ENCODE results near the gene CST3. TPM values are rescaled to one million over a fixed set of nuclear protein-coding genes. Genes with fewer than 3 reads are reported as not detected.

CST3 gene
- total RNA-seq, 1 donor = 55.3 TPM

GRCh38 chr20:23588434-23589403 lies 49.0 kb downstream of the CST3 start:
- H3K4me3 ChIP-seq (ENCODE audit: low read depth, low read length) = no peak overlapping the region
- no peak for DNase-seq (ENCODE audit: low read depth)
- TF ChIP-seq CTCF (IDR thresholded peaks at IDR 0.05; ENCODE audit: insufficient read depth, low read depth, low read length) = no peak

DNA sequence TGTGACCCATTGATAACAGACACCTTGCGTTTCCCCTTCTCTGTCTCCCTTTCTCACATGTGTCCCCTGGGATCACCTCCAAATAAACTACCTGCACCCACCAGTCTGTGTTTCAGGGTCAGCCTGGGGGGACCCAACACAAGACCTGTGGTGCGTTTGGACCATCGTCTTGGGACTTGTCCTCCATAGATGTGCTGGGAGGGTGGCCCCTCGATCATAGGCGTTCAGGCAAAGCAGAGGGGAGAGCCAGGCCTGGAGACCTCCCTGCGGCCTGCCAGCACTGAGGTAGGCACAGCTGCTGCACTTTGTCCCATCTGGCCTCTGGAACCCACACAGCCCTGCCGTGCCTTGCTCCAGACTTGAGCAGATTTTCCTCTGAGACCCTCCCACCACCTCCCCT lies 50.1 kb downstream of the CST3 start:
- TF ChIP-seq CTCF (IDR thresholded peaks at IDR 0.05; ENCODE audit: insufficient read depth, low read depth, low read length) = no peak
- H3K4me3 ChIP-seq (ENCODE audit: low read depth, low read length) = no peak overlapping the region
- no peak for DNase-seq (ENCODE audit: low read depth)

DNA sequence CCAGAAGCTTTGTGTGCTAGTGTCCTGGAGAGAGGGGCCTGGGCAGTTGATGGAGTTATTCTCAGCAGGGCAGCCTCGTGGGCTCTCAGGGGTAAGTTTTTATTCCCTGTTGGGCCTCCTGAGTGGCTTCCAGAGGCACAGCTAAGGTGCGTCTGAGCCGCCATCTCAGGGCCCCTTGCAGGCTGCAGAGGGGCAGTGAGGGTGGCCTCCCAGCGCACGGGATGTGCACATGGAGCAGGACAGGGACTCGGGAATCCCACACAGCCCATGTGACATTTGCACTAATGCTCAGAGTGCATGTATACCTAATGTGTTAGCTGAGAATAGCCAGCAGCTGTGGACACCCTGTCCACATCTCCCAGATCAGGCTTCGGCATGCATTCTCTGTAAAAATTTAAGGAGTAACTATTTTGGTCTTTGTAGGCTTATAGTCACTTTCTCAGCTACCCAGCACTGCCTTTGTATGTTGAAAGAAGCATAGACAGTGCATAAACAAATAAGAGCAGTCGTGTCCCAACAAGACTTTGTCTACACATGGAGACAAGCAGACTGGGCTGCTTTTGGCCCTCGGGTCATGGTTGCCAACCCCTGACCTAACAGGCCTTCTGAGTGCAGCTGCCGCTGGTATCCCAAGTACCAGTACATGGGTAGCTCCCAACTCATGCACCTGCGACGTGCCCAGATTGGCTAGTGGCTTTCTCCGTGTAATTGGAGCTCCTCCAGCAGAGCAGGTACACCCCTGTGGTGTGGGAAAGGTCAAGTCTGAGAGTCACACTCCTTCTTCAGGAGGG lies 50.8 kb downstream of the CST3 start:
- no peak for DNase-seq (ENCODE audit: low read depth)
- no peak overlapping the region for H3K4me3 ChIP-seq (ENCODE audit: low read depth, low read length)
- no peak for TF ChIP-seq CTCF (IDR thresholded peaks at IDR 0.05; ENCODE audit: insufficient read depth, low read depth, low read length)

DNA sequence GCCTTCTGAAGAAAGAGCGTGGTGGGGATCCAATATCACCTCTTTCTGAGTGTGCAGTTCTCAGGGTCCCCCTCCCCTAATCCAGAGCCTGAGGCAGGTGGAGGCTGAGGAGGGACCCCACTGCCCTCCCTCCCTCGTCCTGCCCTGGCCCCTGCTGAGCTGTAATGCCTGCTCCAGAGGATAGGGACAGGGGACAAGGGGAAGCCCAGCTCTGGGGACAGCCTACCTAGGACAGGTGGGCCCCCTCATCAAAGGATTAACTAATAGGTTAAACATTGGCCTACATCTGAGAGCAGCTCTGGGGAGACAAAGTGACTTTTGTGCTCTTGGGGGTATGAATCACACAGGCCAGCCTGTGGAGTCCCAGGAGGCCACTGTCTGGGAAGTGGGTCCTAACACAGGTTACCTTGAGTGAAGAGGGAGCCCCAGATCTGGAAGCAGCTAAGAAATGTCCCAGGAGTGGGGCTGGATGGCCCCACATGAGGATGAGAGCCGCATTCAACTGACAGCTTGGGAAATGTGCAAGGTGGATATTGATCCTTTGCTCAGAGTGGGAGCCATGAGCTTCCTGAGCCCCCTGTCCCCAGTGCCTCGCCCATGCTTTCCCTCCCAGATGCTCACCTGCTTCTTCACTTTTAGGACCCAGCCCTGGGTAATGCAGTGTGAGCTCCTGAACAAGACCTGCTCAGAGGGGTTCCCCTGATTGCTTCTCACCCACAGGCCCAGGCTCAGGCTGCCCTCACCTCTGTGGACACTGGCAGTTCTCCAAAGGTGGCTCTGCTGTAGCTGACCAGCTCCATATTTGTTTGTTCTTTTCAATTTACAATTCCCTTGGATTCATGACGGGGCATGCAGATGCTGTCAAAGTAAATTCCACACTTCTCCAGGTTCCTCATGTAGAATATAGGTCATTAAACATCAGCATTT lies 51.7 kb downstream of the CST3 start:
- DNase-seq (ENCODE audit: low read depth) = no peak
- TF ChIP-seq CTCF (IDR thresholded peaks at IDR 0.05; ENCODE audit: insufficient read depth, low read depth, low read length) = no peak
- H3K4me3 ChIP-seq (ENCODE audit: low read depth, low read length) = no peak overlapping the region

- no peak for DNase-seq (ENCODE audit: low read depth)
- H3K4me3 ChIP-seq (ENCODE audit: low read depth, low read length) = no peak overlapping the region
- TF ChIP-seq CTCF (IDR thresholded peaks at IDR 0.05; ENCODE audit: insufficient read depth, low read depth, low read length) = no peak
These were observed 52.3 kb downstream of the CST3 start for GRCh38 chr20:23585449-23585807.

Data from fibroblast of villous mesenchyme (primary cell).